Measurements from ENCODE around the gene NOTCH3.

DNA sequence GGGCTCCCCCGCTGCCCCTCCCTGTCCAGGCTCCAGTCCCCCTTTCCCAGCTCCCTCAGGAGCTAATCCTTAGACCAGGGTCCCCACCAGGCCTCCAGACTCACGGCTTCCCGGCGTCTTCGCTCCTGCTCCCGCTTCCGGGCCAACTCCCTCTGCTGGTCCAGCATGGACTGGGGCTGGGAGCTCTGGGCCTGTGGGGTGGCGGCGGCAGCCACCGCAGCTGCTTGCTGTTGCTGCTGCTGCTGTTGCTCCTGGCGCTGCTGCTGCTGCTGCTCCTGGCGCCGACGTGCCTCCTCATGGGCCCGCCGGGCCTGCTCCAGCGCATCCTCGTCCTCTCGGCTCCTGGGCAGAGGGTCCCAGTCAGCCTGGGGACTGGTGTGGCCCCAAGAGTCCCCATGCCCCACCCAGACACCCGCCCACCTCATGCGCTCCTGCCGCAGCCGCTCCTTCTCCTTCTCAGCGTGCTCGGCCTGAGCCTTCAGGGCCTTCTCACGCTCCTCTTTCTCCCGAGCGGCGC is 37.9 kb upstream of the NOTCH3 start:
- TF ChIP-seq EZH2 (IDR thresholded peaks at IDR 0.05) (no peak), POLR2A (IDR thresholded peaks at IDR 0.05; ENCODE audit: borderline replicate concordance, extremely low read depth, insufficient read depth, insufficient read length) (no peak), CTCF (IDR thresholded peaks at IDR 0.05 in 2 of 3, conservative IDR thresholded peaks at IDR 0.05 in 1 of 3; ENCODE audit: borderline replicate concordance in 1 of 3, insufficient read depth in 1 of 3, low read depth in 2 of 3, low read length in 2 of 3) (no peak), CEBPB (IDR thresholded peaks at IDR 0.05; ENCODE audit: low read depth) (no peak), SIN3A (IDR thresholded peaks at IDR 0.05; ENCODE audit: low read depth) (no peak), RAD21 (IDR thresholded peaks at IDR 0.05; ENCODE audit: low read depth) (no peak), ATF3 (IDR thresholded peaks at IDR 0.05) (no peak), REST (IDR thresholded peaks at IDR 0.05; ENCODE audit: low read depth) (no peak), EGR1 (IDR thresholded peaks at IDR 0.05; ENCODE audit: low read depth) (no peak), POLR2AphosphoS5 (IDR thresholded peaks at IDR 0.05; ENCODE audit: low read depth, low read length) (no peak)
